ENCODE measurements around the gene MBP.

Gene MBP

GRCh38 chr18:77151033-77151771 lies 18.6 kb upstream of the MBP start:
- no peak for DNase-seq (ENCODE audit: low read depth in 2 of 2)

DNA sequence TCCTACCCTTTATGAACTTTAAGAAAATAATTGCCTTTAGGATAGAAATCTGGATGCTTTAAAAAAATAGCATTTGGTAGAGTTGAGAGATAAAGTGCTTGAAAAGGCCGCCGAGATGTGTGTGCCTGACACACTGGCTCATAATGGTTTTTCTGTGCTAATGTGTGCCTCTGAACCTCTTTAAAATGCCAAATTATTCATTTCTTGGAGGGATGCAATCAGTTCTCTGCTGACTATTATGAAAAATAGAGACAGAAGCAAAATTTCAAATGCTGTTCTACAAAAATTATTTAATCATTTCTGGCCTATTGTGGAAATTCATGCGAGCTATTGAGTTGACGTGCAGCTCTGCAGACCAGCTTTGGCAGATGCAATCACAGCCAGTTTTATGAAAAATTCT lies 18.0 kb upstream of the MBP start:
- no peak for DNase-seq (ENCODE audit: low read depth in 2 of 2)

- DNase-seq (ENCODE audit: low read depth in 2 of 2) = no peak
Measured at GRCh38 chr18:77148289-77148688, 15.7 kb upstream of the MBP start.

GRCh38 chr18:77147418-77147852 lies 14.9 kb upstream of the MBP start:
- DNase-seq (ENCODE audit: low read depth in 2 of 2) = no peak

DNA sequence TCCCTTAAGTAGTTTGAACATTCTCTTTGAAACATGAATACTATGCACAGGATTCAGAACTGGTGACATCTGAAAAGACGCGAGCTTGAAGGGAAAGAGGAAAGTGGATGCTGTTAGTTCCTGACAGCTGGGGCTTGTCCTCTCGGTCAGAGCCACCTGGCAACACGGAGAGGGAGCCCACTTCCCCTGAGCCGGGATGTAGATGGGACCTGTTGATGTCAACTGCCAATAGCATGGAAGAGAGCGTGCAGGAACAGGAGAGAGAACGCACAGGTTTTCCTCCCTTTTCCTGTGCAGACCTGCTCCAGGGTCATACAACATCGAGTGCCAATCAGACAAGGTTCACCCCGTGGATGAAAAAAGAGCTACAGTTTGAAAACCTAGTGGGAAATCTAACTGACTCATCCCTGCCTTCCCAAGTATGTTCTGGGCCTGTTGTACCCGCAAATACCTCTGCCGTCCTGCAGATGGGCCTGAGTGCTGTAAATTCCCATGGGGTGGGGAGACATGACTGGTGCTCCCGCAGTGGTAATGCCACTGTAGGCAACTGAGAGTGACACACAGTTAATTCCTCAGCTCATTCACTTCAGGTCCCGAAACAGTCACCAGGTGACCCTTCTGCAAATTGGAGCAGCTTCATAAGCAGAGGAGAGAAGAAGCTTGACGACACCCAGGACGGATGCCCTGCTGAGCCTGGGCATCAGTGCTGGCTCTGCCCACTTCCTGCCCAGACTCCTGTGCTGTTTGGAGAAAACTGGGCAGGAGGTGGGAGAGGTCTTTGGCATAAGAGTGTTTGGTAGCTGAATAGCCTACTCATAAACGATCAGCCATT lies 13.9 kb upstream of the MBP start:
- no peak for DNase-seq (ENCODE audit: low read depth in 2 of 2)

- no peak for DNase-seq (ENCODE audit: low read depth in 2 of 2)
Measured at GRCh38 chr18:77145364-77145901, 12.8 kb upstream of the MBP start.

DNA sequence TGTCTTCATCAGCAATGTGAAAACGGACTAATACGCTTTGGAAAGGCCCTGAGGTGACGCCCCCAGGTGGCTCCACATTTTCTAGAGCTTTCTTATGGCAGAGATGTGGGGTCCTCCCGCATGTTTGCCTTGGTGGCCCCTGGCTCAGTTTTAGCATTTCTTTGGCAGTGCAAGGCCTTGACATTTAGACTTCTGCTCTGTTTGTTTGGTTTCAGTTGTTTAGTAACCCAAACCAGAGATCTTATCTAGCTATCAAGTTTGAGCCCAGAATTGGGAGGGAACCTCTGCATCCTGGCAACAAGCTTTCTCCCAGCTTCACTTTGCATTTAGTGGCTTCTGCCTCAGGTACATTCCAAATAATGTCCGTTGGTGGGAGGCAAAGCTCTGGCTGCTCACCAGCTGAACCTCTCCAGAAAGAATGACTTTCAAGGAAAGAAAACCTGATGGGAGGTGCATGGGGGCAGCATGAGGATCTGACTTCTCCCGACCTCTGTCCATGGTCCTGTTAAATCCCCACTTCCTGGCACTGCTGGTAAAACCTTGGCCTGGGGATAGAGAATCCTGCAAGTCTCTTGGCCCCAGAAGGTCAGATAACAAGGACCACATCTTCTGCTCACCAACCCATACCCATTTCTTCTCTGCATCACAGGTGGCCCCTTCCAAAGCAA lies 12.0 kb upstream of the MBP start:
- DNase-seq (ENCODE audit: low read depth in 2 of 2) = no peak

DNA sequence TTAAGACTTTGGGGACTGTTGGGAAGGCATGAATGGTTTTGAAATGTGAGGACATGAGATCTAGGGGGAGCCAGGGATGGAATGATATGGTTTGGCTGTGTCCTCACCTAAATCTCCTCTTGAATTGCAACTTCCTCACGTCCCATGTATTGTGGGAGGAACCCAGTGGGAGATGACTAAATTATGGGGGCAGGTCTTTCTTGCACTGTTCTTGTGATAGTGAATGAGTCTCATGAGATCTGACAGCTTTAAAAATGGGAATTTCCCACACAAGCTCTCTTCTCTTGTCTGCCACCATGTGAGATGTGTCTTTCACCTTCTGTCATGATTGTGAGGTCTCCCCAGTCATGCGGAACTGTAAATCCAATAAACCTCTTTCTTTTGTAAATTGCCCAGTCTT lies 11.5 kb upstream of the MBP start:
- DNase-seq (ENCODE audit: low read depth in 2 of 2) = no peak

DNA sequence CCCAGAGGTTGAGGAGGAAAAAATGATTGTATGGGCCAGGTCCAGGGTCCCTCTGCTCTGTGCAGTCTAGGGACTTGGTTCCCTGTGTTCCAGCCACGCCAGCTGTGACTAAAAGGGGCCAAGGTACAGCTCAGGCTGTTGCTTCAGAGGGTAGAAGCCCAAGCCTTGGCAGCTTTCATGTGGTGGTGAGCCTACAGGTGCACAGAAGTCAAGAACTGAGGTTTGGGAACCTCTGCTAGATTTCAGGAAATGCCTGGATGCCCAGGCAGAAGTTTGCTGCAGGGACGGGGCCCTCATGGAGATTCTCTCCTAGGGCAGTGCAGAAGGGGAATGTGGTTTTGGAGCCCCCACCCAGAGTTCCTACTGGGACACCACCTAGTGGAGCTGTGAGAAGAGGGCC lies 10.6 kb upstream of the MBP start:
- DNase-seq (ENCODE audit: low read depth in 2 of 2) = no peak

DNA sequence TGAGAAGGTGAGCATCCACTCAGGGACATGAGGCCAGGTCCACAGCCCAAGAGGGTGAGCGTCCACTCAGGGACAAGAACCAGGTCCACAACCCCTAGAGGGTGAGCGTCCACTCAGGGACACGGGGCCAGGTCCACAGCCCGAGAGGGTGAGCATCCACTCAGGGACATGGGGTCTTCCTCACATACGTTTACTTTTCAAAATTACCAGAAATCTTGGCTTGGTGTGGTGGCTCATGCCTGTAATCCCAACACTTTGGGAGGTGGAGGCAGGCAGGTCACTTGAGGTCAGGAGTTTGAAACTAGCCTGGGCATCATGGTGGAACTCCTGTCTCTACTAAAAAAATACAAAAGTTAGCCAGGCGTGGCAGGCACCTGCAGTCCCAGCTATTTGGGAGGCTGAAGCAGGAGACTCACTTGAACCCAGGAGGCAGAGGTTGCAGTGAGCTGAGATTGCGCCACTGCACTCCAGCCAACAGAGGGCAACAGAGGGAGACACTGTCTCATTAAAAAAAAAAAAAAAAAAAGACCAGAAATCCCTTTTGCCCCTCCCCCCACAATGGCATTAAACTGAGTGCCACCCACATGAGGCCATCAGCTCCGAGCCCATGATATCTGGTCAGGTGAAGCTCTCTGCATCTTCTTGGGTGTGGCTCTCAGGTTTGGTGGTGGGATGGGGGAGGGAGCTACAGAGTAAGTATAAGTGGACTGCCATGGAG lies 9.0 kb upstream of the MBP start:
- no peak for DNase-seq (ENCODE audit: low read depth in 2 of 2)

DNA sequence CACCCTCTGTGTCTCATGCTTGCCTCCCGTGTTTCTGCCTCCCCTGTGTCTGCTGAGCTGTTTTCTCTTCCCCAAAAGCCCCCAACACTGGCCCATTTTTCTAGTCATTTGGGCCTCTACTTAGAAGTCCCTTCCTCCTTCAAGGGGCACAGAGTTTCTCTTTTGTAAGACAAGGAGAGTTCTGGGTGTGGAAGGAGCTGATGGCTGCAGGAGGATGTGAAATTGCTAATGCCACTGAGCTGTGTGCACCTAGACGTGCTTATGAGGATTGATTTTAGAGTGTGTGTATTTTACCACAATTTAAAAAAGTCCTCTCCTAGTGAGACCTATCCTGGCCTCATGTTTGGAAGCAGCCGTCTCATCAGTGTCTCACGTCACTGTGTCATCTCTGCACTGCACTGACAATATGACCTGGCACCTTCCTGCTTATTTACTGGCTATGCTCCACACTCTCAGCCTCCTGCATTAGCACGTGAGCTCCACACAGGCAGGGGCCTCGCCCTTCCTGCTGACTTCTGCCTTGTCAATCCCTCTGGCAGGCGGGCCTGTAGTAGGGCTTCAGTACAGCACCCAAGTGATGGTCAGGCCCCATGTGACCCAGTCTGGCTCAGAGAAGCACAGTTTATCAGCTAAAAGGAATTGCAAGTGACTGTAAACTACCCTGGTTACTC lies 8.0 kb upstream of the MBP start:
- DNase-seq (ENCODE audit: low read depth in 2 of 2) = no peak

GRCh38 chr18:77140030-77140429 lies 7.4 kb upstream of the MBP start:
- no peak for DNase-seq (ENCODE audit: low read depth in 2 of 2)

- DNase-seq (ENCODE audit: low read depth in 2 of 2) = no peak
Measured at GRCh38 chr18:77139619-77140018, 7.0 kb upstream of the MBP start.

DNA sequence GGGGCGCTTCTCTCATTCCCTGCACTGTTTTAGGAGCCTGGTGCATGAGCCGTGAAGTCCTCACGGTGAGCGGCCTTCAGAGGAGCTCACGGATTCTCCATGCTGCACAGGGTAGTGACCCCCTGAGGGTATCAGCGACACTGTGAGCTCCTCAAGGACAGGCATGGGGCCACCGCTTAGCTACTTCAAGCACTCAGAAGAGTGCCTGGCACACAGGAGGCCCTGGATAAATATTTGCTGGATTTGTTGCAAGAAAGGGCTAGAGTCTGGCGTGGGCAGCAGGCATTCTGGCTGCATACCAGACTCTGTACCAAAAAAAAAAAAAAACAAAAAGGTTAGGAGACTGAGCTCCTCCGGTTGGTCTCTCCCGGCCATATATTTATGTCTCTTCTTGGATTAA lies 5.7 kb upstream of the MBP start:
- DNase-seq (ENCODE audit: low read depth in 2 of 2) = no peak

- DNase-seq (ENCODE audit: low read depth in 2 of 2) = no peak
Measured at GRCh38 chr18:77137851-77138250, 5.3 kb upstream of the MBP start.

- no peak for DNase-seq (ENCODE audit: low read depth in 2 of 2)
Measured at GRCh38 chr18:77136871-77137665, 4.5 kb upstream of the MBP start.

- DNase-seq (ENCODE audit: low read depth in 2 of 2) = no peak
Measured at GRCh38 chr18:77136076-77136718, 3.6 kb upstream of the MBP start.

DNA sequence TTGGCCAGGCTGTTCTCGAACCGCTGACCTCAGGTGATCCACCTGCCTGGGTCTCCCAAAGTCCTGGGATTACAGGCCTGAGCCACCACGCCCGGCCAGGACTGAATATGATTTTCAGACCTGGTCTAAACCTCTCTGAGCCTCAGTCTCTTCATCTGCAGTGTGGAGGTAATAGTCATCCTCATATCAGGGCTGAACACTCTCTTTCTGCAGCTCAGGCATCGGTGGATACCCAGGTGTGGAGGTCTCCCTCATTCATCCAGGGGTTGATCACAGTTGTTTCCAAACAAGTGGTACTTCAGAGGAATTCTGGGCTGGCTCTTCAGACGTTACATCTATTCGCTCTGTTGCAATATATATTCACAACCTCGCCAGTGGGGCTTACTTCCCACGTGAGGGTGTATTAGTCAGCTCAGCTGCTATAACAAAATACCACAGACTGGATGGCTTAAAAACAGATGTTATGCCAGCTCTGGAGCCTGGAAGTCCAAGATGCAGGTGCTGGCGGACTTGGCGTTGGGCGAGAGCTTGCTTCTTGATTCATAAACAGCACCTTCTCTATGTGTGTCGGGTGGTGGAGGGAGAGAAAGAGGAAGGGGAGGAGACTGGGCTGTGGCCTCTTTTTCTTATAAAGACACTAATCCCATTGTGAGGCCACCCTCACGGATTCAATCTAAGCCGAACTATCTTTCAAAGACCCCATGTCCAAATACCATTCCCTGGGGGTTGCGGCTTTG lies 2.9 kb upstream of the MBP start:
- no peak for DNase-seq (ENCODE audit: low read depth in 2 of 2)

DNA sequence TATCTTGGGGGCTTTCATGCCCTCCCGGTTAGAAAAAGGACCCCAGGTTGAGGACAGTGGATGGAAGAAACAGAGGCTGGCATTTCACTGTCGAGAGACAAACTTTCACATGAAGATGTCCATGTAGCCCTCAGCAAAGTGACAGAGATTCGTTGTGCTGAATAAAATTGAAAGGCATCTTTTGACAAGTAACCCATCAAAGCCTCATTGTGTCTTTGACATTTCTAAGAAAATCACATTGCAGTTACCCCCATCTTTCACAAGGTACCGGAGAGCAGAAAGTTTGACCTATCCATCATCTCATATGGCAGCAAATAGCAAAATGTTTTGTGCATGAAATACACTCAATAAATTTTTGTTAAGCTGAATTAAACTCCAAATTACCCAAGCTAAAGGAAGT lies 2.0 kb upstream of the MBP start:
- DNase-seq (ENCODE audit: low read depth in 2 of 2) = no peak

Data from stimulated activated CD4-positive, alpha-beta T cell treated with anti-CD3 and anti-CD28 coated beads, Interleukin-15, amount 100 ng/mL, for 48 hours (primary cell).